DMS53 (cell line): ENCODE measurements around the gene CA10.

Experiments used
- DNase-seq: peaks from one replicate; lab custom pipeline; 2025; lab: John Stamatoyannopoulos, UW

The CA10 gene

DNA sequence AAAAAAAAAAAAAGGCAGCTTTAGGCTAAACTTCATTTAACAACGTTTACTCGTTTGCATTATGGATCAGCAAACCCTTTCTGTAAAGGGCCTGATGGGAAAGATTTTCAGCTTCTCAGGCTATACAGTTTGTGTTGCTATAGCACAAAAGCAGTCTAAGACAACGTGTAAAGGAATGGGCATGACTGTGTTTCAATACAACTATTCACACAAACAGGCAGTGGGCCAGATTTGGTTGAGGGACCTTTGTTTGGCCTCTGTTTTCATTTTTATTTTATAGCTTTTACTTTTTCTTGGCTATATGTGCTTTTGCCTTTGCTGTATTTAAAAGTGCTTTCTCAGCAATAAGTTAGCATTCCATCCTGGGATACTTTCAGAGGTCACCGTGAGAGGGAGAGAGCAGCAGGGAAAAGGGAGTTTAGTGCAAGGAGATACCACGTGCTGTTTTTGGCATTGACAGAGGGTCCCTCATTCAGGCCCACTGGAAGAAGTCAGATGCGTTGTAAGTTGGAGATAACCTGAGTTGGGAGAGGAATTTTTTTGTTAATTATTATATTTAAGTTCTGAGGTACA is 562.6 kb downstream of the CA10 start:
- DNase-seq, result no peak

DNA sequence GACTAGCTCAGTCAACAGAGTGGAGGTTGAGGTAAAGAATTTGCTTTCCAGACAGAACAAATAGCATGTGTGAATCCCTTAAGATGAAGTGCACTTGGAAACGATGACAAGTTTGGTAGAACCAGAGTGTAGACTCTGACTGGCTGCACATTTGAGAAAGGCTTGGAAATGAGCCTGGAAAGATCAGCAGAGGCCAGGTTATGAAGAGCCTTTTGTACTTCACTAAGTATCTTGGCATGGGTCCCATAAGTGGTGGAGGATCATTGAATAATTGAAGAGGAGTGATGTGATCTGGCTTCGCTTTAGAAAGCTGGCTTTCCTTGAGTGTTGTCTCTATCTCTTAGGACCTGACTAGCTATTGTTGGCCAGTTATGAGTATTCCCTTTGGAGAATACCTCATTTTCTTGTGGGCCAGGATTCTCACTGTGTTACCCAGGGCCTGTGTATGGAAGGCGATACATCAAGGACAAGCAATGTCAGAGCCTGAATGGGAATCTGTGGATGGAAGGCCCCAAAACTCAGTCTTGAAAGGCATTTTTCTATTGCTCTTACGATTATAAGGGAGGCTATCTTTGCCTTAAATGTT is 568.4 kb downstream of the CA10 start:
- peak; percentile 31 for DNase-seq

GRCh38 chr17:51588063-51588462 is 570.5 kb downstream of the CA10 start:
- DNase-seq, result no peak

GRCh38 chr17:51587516-51587915 is 571.0 kb downstream of the CA10 start:
- DNase-seq, result no peak

- DNase-seq, result peak; percentile 71
Observed at GRCh38 chr17:51585514-51586104, 572.9 kb downstream of the CA10 start.

DNA sequence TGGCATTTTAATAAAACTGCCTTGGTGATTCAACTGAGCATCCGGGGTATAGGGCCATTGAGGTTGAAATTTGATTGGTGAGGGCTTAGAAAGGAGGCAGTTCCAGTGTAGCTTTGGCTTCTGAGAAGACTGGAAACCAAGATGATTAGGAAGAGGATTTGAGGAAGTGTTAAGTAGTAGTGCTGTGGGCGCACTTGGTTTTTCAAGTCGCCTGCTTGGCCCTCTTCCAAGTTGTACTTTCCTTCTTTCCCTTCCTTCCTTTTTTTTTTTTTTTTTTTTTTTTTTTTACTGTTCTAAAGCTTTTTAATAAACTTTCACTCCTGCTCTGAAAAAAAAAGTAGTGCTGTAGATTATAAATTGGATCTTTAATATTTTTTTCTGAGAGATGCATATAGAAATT is 577.6 kb downstream of the CA10 start:
- no peak for DNase-seq
